LHCN-M2 (cell line): Measurements from ENCODE around the gene IL22RA2. TPM values are rescaled to one million over a fixed set of nuclear protein-coding genes. Genes with fewer than 3 reads are reported as not detected.
A peak's percentile ranks its signal among the peaks of the same experiment; 100 is the strongest.
"Not testable (repeated sequence)": the region's sequence is repeated elsewhere in the genome, so short reads cannot be mapped to it uniquely, and the experiment has no call there.

Experiments used
- DNase-seq: peaks from one replicate; pipeline ENCODE4 v3.0.0-alpha.2; 2012; ENCODE audit warnings: low read depth
- total RNA-seq: library from RNA; depleted of rRNA; stranded (reverse); fragments of >200 nt; gene quantifications from 2 replicates; pipeline ENCODE4 v1.2.3, GENCODE V29; 2014

Gene IL22RA2
- total RNA-seq, 1 experiment from 2014 or later = not detected

- DNase-seq = no peak
Observed at GRCh38 chr6:137126875-137127485, 46.5 kb downstream of the IL22RA2 start.

DNA sequence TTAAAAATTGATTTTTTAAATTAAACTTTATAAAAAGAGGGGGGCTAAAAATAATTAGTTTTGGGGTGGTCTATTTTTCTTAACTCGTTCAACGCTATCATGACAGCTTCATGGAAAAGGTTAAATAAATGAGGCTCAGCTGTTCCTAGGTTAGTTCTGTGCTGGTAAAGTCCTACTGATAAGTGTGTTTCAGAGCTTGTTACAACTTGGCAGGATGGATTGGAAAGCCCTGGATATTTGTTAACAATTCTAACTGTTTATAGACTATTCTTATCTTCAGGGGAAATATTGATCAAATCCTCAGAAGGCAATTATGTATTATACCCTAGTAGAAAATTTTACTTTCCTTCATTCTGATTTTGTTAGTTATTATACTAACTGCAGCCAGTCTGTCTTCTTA is 50.4 kb downstream of the IL22RA2 start:
- no peak for DNase-seq

DNA sequence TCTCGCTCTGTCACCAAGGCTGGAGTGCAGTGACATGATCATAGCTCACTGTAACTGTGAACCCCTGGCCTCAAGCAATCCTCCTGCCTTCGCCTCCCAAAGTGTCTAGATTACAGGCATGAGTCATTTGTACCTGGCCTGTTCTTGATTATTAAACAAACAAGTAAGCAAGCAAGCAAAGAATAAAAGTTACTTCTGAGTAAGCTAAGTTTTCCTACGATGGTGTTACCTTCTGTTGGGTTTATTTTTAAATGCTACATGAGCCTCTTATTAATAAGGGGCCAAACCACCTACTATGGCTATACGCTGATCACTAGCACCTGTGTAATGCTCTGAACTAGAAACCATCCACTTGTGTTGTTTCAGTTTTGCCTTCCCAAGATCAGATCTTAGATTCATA is 50.8 kb downstream of the IL22RA2 start:
- DNase-seq = no peak

GRCh38 chr6:137121401-137121997 is 51.9 kb downstream of the IL22RA2 start:
- no peak for DNase-seq

GRCh38 chr6:137120748-137121147 is 52.7 kb downstream of the IL22RA2 start:
- DNase-seq = no peak

- DNase-seq = no peak
Observed at GRCh38 chr6:137119196-137120104, 54.0 kb downstream of the IL22RA2 start.

DNA sequence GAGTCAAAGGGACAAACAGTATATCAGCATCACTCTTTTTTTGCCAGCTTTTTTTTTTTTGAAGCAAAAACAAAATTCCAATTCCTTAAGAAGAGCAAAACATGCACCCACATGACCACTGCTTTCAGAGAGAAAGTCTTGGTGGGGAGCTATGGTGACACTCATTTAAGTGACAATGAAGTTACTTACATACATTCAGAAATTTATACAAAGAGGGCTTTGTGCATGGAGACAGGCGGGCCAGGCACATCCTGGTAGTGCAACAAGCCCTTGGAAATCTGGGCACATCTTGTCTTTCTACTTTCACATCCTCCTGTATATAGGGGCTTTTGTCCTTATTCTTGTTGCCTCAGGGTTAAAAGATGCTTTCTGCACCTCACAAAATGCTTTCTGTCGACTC is 55.9 kb downstream of the IL22RA2 start:
- no peak for DNase-seq

- DNase-seq = no peak
Observed at GRCh38 chr6:137116807-137117206, 56.6 kb downstream of the IL22RA2 start.

DNA sequence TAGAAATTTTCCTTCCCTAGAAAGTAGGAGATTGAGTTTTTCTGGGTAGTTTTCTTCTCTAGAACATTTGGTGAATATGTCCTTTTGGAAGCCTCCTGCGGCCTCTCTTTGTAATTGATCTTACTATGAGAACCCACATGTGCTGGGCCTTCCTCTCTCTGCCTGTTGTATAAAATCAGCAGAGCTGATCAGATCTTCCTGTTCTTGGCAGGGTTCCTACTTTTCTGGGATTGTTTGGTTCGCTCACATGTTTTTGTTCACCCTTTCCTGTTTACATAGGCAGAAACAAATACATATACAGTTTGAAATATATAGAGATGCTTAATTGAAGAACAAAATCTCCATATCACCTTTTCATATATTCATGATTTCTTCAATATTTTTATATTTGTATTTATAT is 57.8 kb downstream of the IL22RA2 start:
- DNase-seq = no peak

- DNase-seq = peak; percentile 78
Observed at GRCh38 chr6:137112067-137112355, 61.4 kb downstream of the IL22RA2 start.

- DNase-seq = peak; percentile 3
Observed at GRCh38 chr6:137111296-137112066, 62.0 kb downstream of the IL22RA2 start.

- DNase-seq = no peak
Observed at GRCh38 chr6:137107767-137108105, 65.7 kb downstream of the IL22RA2 start.

- DNase-seq = not testable (repeated sequence)
Observed at GRCh38 chr6:137107047-137107766, 66.2 kb downstream of the IL22RA2 start.

GRCh38 chr6:137106183-137106582 is 67.3 kb downstream of the IL22RA2 start:
- no peak for DNase-seq

GRCh38 chr6:137105375-137105774 is 68.1 kb downstream of the IL22RA2 start:
- no peak for DNase-seq

GRCh38 chr6:137104926-137105325 is 68.5 kb downstream of the IL22RA2 start:
- DNase-seq = no peak

DNA sequence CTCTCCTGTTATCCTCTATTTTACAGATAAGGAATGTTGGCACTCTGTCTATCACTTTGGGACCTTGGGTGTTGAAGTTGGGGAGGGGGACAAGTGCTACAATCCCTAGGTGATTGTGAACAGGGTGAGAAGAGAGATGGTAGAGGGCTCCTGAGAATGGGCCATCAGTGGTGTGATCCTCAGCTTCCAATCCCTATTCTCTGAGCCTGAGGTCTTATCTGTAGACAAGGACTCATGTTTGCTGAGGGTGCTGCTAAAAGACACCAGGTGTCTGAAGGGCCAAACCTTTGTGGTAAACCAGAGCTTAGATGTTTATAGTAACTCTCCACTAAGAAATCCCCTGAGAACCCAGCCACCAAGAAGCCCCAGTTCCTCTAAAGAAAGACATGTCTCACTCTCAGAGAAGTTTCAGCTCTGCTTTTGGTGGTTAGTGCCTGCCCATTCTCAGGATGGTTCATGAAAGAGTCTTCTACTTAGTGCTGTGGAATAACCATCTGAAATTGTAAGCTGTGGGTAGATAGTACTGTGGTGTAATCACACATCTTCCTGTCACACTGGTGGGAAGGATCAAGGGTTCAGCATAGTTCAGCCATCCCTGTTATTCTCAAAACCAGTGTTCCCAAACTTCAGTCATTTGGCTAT is 70.5 kb downstream of the IL22RA2 start:
- DNase-seq = no peak

GRCh38 chr6:137102050-137102848 is 71.2 kb downstream of the IL22RA2 start:
- DNase-seq = no peak

- DNase-seq = no peak
Observed at GRCh38 chr6:137099689-137100403, 73.6 kb downstream of the IL22RA2 start.
